ENCODE results near the gene NACC2. TPM values are rescaled to one million over a fixed set of nuclear protein-coding genes. Genes with fewer than 3 reads are reported as not detected.

NACC2 gene
- total RNA-seq, 5 donors from 2014 or later (not counting 1 experiment from before 2014, with no cell fraction given) = 4.2 to 11.7 (median 11.3) TPM

DNA sequence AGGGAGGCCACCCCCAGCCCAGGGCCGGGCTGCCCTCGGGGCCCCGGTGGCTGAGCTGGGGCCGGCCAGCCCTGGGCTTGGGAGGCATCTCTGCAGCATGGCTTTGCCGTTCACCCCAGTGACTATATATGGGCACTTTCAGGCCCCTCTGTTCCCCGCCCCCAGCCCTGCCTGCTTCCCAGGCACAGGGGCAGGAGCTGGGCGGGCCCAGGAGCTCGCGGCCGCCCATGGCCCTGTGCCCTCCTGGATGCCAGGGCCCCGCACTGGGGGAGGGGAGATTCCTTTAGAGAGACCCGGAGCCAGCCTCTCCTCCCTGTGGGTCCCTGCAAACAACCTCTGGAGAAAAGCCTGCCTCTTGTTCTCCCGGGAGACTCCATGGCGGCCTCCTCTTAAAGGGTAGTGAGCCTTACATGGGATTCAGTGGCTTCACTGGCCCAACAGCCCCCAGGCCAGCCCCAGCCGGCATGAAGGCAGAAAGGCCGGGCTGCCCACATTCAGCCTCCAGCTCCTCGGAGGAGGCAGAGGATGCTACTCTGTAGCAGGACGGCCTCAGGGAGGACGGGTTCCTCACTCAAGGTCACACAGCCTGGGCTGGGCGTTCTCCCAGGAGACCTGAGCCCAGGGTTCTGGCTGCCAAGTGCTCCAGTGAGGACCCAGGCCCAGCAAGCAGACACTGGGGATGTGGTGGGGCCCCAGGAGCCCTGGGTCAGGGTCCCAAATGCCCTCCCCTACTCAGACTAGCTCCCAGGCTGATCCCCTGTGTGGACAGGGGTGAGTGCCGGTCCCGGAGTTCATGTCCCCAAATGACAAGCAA is 4.1 kb downstream of the NACC2 start:
- H3K27me3 ChIP-seq (replicated peaks in 1 of 2; ENCODE audit: control insufficient read depth in 2 of 2, extremely low read depth in 1 of 2, insufficient read depth in 2 of 2, low read length in 1 of 2) = peaks cover 0 to 6% of the 10 kb centered on the region in 2 experiments
- no peak overlapping the region for H3K4me3 ChIP-seq (ENCODE audit: control insufficient read depth in 1 of 2, extremely low read depth in 1 of 2, low read length in 1 of 2)
- no peaks in the 10 kb centered on the region for H3K27me3 Mint-ChIP-seq
- ChIA-PET CTCF (no interaction called here), POLR2A (no interaction called here)
- H3K9me3 ChIP-seq = no peaks in the 10 kb centered on the region
- H3K36me3 Mint-ChIP-seq = no peaks in the 10 kb centered on the region
- H3K27ac ChIP-seq (ENCODE audit: low read length) = no peak overlapping the region
- peak overlapping the region in 1 of 2 donors; percentile 66 for H3K27ac Mint-ChIP-seq
- peaks cover 0 to 33% of the 10 kb centered on the region in 2 experiments for H3K4me1 ChIP-seq (ENCODE audit: control insufficient read depth in 1 of 2, extremely low read depth in 1 of 2, insufficient read depth in 2 of 2, low read length in 2 of 2)
- H3K9me3 Mint-ChIP-seq = no peaks in the 10 kb centered on the region
- H3K4me1 Mint-ChIP-seq = peaks cover 14 to 33% (median 20%) of the 10 kb centered on the region in 3 donors
- 93% methylated on average over 12 of the region's 22 CpGs for WGBS (ENCODE audit: insufficient coverage)
- ATAC-seq (replicated peaks in 1 of 4) = no peak
- DNase-seq = no peak
- no peak overlapping the region for H3K4me3 Mint-ChIP-seq
- H3K36me3 ChIP-seq (ENCODE audit: control insufficient read depth in 2 of 2, extremely low read depth in 1 of 2, insufficient read depth in 1 of 2, low read length in 1 of 2) = no peaks in the 10 kb centered on the region

DNA sequence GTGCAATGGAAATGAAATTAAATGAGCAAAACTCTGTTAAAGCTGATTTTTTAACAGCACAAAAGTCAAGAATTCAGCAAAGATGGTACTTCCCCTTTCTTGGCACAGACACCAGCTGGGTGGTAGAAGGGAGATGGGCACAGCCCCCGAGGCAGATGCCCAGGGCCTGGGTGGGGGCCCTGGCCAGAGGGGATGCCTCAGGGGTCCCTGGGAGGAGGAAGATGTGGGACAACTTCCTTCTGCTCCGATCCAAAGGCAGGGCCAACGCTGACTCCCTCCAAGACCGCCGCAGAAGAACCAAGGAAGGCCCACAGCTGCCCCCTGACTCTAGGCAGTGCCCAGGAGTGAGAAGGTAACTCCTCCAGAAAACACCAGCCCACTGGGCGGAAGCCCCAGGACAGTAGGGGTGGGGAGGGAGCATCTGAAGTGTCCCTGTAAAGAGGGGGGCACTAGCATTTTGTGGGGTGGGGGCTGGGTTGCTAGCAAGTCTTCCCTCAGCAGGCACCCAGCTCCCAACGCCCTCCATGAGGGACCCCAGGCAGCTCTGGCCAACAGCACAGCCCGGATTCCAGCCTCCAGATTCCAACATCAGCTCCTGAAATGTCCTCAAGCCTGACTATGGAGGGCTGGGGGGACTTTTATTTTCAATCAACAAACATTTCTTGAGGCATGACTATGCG is 4.9 kb downstream of the NACC2 start:
- CTCF ChIA-PET = interaction anchor here (0.6 to 1.3 kb wide), 6 partner anchors 21 to 1908 kb away, joined by 3 to 7 read pairs (median 4); no protein-coding TSS in a partner anchor
- H3K9me3 ChIP-seq = no peaks in the 10 kb centered on the region
- no CpG with 5 or more reads among the region's 9 CpGs for WGBS (ENCODE audit: insufficient coverage)
- no peak overlapping the region for H3K27ac ChIP-seq (ENCODE audit: low read length)
- POLR2A ChIA-PET = no interaction called here
- no peak overlapping the region for H3K4me3 ChIP-seq (ENCODE audit: control insufficient read depth in 1 of 2, extremely low read depth in 1 of 2, low read length in 1 of 2)
- peaks cover 0 to 3% of the 10 kb centered on the region in 2 experiments for H3K27me3 ChIP-seq (replicated peaks in 1 of 2; ENCODE audit: control insufficient read depth in 2 of 2, extremely low read depth in 1 of 2, insufficient read depth in 2 of 2, low read length in 1 of 2)
- ATAC-seq (replicated peaks in 1 of 4) = no peak
- Mint-ChIP-seq H3K4me1 (peaks cover 14 to 34% (median 19%) of the 10 kb centered on the region in 3 donors), H3K36me3 (no peaks in the 10 kb centered on the region), H3K4me3 (no peak overlapping the region), H3K27me3 (no peaks in the 10 kb centered on the region), H3K9me3 (no peaks in the 10 kb centered on the region), H3K27ac (no peak overlapping the region)
- no peak for DNase-seq
- H3K36me3 ChIP-seq (ENCODE audit: control insufficient read depth in 2 of 2, extremely low read depth in 1 of 2, insufficient read depth in 1 of 2, low read length in 1 of 2) = no peaks in the 10 kb centered on the region
- peaks cover 0 to 30% of the 10 kb centered on the region in 2 experiments for H3K4me1 ChIP-seq (ENCODE audit: control insufficient read depth in 1 of 2, extremely low read depth in 1 of 2, insufficient read depth in 2 of 2, low read length in 2 of 2)

DNA sequence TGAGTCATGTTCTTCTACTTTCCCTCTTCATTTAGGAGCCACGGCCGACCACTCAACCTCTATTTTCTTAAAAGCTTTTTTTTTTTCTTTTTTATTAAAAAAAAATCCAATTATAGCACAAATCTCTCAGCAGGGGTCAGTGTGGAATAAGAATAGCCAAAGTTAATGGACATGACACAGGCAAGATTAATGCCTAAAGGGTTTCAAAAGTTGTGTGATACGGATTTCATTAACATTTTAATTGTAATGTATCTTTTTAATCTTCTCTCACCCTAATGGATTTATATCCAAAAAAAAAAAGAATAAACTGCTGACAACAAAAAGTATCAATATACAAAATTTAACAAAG is 5.4 kb downstream of the NACC2 start:
- CTCF ChIA-PET = interaction anchor here (0.6 to 1.3 kb wide), 8 partner anchors 8 to 1909 kb away, joined by 3 to 7 read pairs (median 3); no protein-coding TSS in a partner anchor
- Mint-ChIP-seq H3K9me3 (no peaks in the 10 kb centered on the region), H3K36me3 (no peaks in the 10 kb centered on the region), H3K27me3 (no peaks in the 10 kb centered on the region), H3K4me3 (no peak overlapping the region), H3K4me1 (peaks cover 16 to 36% (median 21%) of the 10 kb centered on the region in 3 donors), H3K27ac (no peak overlapping the region)
- H3K4me1 ChIP-seq (ENCODE audit: control insufficient read depth in 1 of 2, extremely low read depth in 1 of 2, insufficient read depth in 2 of 2, low read length in 2 of 2) = peaks cover 0 to 30% of the 10 kb centered on the region in 2 experiments
- DNase-seq = peak in 1 of 35 experiments; percentile 64
- POLR2A ChIA-PET = no interaction called here
- WGBS (ENCODE audit: insufficient coverage) = no CpG with 5 or more reads among the region's 3 CpGs
- peak in 1 of 4 experiments; percentile 30 for ATAC-seq (replicated peaks in 1 of 4)
- H3K9me3 ChIP-seq = no peaks in the 10 kb centered on the region
- no peak overlapping the region for H3K4me3 ChIP-seq (ENCODE audit: control insufficient read depth in 1 of 2, extremely low read depth in 1 of 2, low read length in 1 of 2)
- peaks cover 0 to 3% of the 10 kb centered on the region in 2 experiments for H3K27me3 ChIP-seq (replicated peaks in 1 of 2; ENCODE audit: control insufficient read depth in 2 of 2, extremely low read depth in 1 of 2, insufficient read depth in 2 of 2, low read length in 1 of 2)
- no peak overlapping the region for H3K27ac ChIP-seq (ENCODE audit: low read length)
- no peaks in the 10 kb centered on the region for H3K36me3 ChIP-seq (ENCODE audit: control insufficient read depth in 2 of 2, extremely low read depth in 1 of 2, insufficient read depth in 1 of 2, low read length in 1 of 2)

DNA sequence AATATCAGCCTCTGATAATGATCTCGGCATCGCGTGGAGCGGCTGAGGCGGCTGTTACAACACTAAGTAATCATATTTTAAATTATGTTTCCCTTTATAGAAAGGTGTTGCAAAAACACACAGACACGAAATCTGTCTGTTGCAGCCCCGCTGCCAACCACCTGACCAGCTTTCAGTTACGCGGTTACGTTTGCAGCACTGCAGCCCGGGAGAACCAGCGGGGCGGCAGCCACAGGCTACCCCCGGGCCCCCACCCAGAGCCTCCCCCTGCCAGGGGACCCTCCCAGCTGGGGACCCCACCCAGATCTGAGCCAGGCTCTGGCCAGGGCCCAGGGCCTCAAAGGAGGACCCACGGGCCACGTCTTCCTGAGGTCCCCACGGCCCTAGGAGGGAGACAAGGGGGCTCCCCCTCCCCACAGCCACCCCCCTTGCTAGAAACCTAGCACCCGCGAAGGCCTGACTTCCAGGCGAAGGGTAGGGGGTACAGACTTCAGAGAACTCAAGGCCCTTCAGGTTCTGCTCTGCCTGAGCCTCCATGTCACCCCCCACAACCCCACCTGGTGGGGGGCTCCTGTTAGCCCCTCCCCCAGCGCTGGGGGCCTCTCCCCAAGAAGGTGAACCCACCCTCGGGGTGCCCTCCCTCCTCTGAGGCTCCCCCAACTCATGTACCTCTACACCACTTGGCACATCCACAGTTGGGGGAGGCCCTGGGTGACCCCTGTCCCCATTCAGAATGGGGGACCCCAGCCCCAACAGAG is 6.0 kb downstream of the NACC2 start:
- DNase-seq = no peak
- Histone ChIP-seq H3K9me3 (no peaks in the 10 kb centered on the region), H3K36me3 (ENCODE audit: control insufficient read depth in 2 of 2, extremely low read depth in 1 of 2, insufficient read depth in 1 of 2, low read length in 1 of 2) (no peaks in the 10 kb centered on the region), H3K27ac (ENCODE audit: low read length) (no peak overlapping the region), H3K27me3 (replicated peaks in 1 of 2; ENCODE audit: control insufficient read depth in 2 of 2, extremely low read depth in 1 of 2, insufficient read depth in 2 of 2, low read length in 1 of 2) (peaks cover 0 to 1% of the 10 kb centered on the region in 2 experiments), H3K4me1 (ENCODE audit: control insufficient read depth in 1 of 2, extremely low read depth in 1 of 2, insufficient read depth in 2 of 2, low read length in 2 of 2) (peaks cover 0 to 29% of the 10 kb centered on the region in 2 experiments), H3K4me3 (ENCODE audit: control insufficient read depth in 1 of 2, extremely low read depth in 1 of 2, low read length in 1 of 2) (no peak overlapping the region)
- 20% methylated on average over 12 of the region's 22 CpGs for WGBS (ENCODE audit: insufficient coverage)
- Mint-ChIP-seq H3K4me3 (no peak overlapping the region), H3K27me3 (no peaks in the 10 kb centered on the region), H3K36me3 (no peaks in the 10 kb centered on the region), H3K4me1 (peaks cover 21 to 40% (median 25%) of the 10 kb centered on the region in 3 donors), H3K27ac (no peak overlapping the region), H3K9me3 (no peaks in the 10 kb centered on the region)
- peak in 1 of 4 experiments; percentile 31 for ATAC-seq (replicated peaks in 1 of 4)
- POLR2A ChIA-PET = no interaction called here
- CTCF ChIA-PET = interaction anchor here (0.6 to 1.3 kb wide), 5 partner anchors 8 to 274 kb away, joined by 3 to 7 read pairs (median 3); no protein-coding TSS in a partner anchor

DNA sequence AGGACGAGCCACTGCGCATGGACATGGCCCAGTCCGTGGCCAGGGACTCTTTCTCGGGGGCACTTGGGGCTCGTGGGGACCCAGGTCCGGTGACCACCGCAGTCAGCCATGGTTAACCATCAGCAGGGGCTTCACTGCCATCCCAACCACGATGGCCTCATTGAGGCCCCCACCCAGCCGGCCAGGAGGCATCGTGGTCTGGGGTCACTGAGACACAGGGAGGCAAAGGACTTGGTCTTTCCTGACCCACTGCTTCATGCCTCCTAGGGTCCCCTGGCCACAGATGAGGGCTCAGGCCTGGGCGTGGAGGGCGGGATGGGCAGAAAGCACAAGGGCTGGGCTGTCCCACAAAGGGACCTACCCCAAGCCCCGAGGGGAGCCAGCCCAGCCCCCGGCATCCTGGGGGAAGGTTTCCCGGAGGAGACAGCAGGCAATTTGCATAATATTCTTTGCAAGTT is 6.6 kb downstream of the NACC2 start:
- no peaks in the 10 kb centered on the region for H3K36me3 ChIP-seq (ENCODE audit: control insufficient read depth in 2 of 2, extremely low read depth in 1 of 2, insufficient read depth in 1 of 2, low read length in 1 of 2)
- no peaks in the 10 kb centered on the region for H3K9me3 ChIP-seq
- 71% methylated on average over 15 of the region's 15 CpGs for WGBS (ENCODE audit: insufficient coverage)
- no peaks in the 10 kb centered on the region for H3K27me3 Mint-ChIP-seq
- H3K4me1 ChIP-seq (ENCODE audit: control insufficient read depth in 1 of 2, extremely low read depth in 1 of 2, insufficient read depth in 2 of 2, low read length in 2 of 2) = peaks cover 0 to 23% of the 10 kb centered on the region in 2 experiments
- no peak for DNase-seq
- H3K4me3 Mint-ChIP-seq = no peak overlapping the region
- no peaks in the 10 kb centered on the region for H3K36me3 Mint-ChIP-seq
- no peak overlapping the region for H3K27ac ChIP-seq (ENCODE audit: low read length)
- no peak for ATAC-seq (replicated peaks in 1 of 4)
- ChIA-PET POLR2A (no interaction called here), CTCF (no interaction called here)
- no peaks in the 10 kb centered on the region for H3K9me3 Mint-ChIP-seq
- no peak overlapping the region for H3K27ac Mint-ChIP-seq
- H3K4me1 Mint-ChIP-seq = peaks cover 21 to 36% (median 22%) of the 10 kb centered on the region in 3 donors
- no peaks in the 10 kb centered on the region for H3K27me3 ChIP-seq (replicated peaks in 1 of 2; ENCODE audit: control insufficient read depth in 2 of 2, extremely low read depth in 1 of 2, insufficient read depth in 2 of 2, low read length in 1 of 2)
- no peak overlapping the region for H3K4me3 ChIP-seq (ENCODE audit: control insufficient read depth in 1 of 2, extremely low read depth in 1 of 2, low read length in 1 of 2)

Measured in T-cell (primary cell).